Kidney epithelial cell (primary cell): ENCODE results near the gene PPFIBP2. TPM values are rescaled to one million over a fixed set of nuclear protein-coding genes. Genes with fewer than 3 reads are reported as not detected.

ENCODE experiments used
- DNase-seq: peaks from one replicate; pipeline ENCODE4 v3.0.0-alpha.2; 2010; ENCODE audit warnings: low read depth
- H3K27me3 ChIP-seq: 2 replicates; pipeline ENCODE4 v1.6.0; 2011; ENCODE audit warnings: low read length; ENCODE audit not compliant: control insufficient read depth, insufficient read depth
- H3K36me3 ChIP-seq: 2 replicates; pipeline ENCODE4 v1.5.1; 2011; ENCODE audit warnings: low read length; ENCODE audit not compliant: control insufficient read depth, insufficient read depth
- H3K4me3 ChIP-seq: 2 replicates; pipeline ENCODE4 v1.5.1; 2011; ENCODE audit warnings: low read depth, mild to moderate bottlenecking, control low read depth, low read length
- total RNA-seq: library from RNA; depleted of rRNA; stranded (reverse); fragments of >200 nt; gene quantifications from 2 replicates; pipeline ENCODE4 v1.2.3, GENCODE V29; 2015
- TF ChIP-seq, protein P1 (sequence below): IDR thresholded peaks from 2 replicates; pipeline ENCODE4 v1.5.1; 2011; ENCODE audit warnings: mild to moderate bottlenecking, moderate library complexity, low read length, control low read depth, inconsistent platforms; ENCODE audit not compliant: insufficient read depth, poor library complexity, severe bottlenecking

PPFIBP2 gene
- total RNA-seq, 1 donor from 2014 or later, result 6.0 TPM

DNA sequence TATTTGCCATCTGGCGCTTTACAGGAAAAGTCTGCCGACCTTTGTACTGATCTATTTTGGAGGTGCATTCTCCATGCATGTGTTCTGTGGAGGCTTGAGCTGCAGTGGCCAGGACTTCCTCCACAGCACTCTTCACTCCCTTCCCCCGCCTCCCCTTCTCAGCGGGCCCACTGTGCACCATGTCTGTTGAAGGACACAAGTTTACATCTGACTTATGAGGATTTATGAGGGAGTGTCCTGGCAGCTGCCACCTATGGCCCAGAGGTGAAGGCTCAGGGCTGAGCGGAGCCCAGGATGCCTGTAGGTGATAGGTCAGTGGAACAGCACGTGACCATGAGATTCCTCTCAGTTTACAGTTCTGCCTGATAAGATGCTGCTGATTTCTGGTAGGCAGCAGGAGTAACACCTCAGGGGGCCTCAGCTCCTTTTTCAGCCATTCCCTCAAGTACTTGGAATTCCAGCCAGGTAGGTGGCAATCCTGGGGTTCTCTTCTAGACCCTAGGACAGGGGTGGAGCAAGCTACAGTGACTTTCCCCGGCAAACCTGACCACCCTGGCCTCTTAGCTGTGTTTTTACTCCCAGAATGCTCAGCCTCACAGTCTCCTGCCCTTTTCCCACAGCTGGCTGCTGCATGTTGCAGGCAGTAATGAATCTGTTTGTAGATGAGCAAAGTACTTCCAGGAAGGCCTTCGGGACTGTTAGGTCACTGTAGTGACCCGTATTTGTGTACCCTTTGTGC lies 59.9 kb downstream of the PPFIBP2 start:
- Histone ChIP-seq H3K36me3 (no peaks in the 10 kb centered on the region), H3K27me3 (peaks cover 3% of the 10 kb centered on the region), H3K4me3 (no peak overlapping the region)
- no peak for DNase-seq
- TF ChIP-seq, protein P1, sequence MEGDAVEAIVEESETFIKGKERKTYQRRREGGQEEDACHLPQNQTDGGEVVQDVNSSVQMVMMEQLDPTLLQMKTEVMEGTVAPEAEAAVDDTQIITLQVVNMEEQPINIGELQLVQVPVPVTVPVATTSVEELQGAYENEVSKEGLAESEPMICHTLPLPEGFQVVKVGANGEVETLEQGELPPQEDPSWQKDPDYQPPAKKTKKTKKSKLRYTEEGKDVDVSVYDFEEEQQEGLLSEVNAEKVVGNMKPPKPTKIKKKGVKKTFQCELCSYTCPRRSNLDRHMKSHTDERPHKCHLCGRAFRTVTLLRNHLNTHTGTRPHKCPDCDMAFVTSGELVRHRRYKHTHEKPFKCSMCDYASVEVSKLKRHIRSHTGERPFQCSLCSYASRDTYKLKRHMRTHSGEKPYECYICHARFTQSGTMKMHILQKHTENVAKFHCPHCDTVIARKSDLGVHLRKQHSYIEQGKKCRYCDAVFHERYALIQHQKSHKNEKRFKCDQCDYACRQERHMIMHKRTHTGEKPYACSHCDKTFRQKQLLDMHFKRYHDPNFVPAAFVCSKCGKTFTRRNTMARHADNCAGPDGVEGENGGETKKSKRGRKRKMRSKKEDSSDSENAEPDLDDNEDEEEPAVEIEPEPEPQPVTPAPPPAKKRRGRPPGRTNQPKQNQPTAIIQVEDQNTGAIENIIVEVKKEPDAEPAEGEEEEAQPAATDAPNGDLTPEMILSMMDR, result no peak

DNA sequence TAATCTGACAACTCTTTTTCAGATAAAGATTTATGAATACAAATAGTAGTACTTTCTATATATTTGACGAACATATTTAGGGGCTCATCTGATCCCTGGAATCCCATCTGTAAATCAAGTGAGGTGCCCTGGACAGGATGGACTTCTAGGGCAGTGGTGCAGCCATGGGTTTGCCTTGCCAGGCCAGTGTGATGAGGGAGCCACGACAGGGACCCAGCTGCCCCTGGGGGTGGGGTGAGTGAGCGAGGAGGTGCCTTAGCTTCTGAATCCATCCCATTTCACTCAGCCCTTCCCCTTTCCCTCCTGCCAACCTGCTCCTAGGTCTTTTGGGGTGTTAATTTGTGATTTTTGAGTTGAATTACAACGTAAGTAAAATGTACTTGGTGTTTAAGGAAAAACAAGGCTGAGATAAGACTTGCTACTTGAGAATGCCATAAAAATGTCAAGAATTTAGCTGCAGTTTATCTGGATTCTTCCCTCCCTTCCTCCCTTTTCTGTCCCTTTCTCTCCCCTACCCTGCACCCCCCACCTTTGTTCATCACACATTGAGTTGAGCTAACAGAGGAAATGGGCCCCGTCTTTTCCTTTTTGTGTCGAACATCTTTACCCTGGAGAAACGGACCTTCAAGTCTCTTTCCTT lies 60.8 kb downstream of the PPFIBP2 start:
- TF ChIP-seq, protein P1, result no peak
- no peak for DNase-seq
- Histone ChIP-seq H3K36me3 (no peaks in the 10 kb centered on the region), H3K4me3 (no peak overlapping the region), H3K27me3 (peaks cover 3% of the 10 kb centered on the region)

DNA sequence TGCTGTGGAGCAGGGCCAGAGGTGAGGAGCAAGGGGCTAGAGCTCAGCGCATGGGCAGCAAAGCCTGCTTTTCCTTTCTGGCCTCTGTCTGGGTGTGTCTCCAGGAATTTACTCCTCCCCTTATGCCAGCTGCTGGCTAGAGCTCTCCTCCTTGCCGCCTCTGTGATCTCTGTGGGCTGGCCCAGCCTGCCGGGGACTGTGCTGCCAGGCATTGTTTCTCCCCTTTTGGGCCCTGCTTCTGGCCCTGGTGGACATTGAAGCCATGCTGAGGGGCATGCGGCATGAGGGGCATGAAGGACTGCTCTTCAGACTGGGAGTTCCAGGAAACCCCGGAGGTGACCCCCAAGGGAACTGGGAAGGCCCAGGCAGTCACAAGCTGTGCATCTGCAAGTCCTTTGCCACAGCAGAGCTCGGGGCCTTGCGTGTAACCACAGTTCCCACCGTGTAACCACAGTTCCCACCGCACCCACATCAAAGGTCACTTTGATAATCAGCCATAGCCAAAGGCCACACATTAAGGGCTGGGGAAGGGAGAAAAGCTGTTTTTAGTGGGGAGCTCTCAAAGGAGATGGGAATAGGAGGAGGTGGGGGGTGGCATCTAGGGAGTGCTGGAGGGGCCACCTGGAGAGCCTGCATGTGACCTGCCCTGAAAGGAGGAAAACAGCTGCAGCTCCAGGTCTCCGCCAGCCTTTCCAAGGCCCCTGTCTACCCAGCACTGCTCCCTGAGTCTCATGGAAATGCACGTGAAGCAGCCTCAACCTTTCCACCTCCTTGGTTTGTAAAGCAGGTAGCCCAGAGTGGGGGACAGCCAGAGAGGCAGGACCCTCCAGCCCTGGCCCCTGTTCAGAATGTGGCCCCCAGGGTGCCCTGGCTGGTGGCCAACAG lies 62.3 kb downstream of the PPFIBP2 start:
- H3K27me3 ChIP-seq, result peaks cover 3% of the 10 kb centered on the region
- no peak overlapping the region for H3K4me3 ChIP-seq
- no peaks in the 10 kb centered on the region for H3K36me3 ChIP-seq
- TF ChIP-seq, protein P1, result no peak
- no peak for DNase-seq

DNA sequence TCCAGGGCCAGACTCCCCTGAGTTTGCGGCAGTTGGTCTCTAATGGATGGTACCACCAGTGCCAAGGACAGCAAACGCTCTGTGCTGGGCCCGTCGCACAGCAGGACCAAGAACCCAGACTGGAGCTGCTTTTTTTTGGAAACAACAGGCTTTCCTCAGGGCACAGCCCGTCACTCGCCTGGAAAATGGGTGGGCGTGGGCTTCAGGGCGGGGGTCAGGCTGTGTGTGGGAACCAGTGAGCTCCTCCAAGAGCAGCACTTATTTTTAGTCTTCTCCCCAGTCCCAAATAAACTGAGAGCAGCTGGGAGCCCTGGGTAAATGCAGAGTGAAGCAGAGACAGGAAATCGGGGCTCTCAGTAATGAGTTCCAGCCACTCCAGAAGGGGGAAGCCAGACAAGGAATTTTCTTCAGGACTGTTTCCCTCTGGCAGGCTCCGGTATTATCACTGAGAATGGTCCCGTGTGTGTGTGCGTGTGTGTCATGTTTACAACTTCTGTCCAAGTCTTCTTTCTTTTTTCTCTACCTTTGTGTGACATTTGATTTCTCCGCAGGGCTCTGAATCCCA lies 63.0 kb downstream of the PPFIBP2 start:
- no peak for DNase-seq
- no peaks in the 10 kb centered on the region for H3K36me3 ChIP-seq
- H3K4me3 ChIP-seq, result no peak overlapping the region
- TF ChIP-seq, protein P1, result no peak
- peaks cover 3% of the 10 kb centered on the region for H3K27me3 ChIP-seq

DNA sequence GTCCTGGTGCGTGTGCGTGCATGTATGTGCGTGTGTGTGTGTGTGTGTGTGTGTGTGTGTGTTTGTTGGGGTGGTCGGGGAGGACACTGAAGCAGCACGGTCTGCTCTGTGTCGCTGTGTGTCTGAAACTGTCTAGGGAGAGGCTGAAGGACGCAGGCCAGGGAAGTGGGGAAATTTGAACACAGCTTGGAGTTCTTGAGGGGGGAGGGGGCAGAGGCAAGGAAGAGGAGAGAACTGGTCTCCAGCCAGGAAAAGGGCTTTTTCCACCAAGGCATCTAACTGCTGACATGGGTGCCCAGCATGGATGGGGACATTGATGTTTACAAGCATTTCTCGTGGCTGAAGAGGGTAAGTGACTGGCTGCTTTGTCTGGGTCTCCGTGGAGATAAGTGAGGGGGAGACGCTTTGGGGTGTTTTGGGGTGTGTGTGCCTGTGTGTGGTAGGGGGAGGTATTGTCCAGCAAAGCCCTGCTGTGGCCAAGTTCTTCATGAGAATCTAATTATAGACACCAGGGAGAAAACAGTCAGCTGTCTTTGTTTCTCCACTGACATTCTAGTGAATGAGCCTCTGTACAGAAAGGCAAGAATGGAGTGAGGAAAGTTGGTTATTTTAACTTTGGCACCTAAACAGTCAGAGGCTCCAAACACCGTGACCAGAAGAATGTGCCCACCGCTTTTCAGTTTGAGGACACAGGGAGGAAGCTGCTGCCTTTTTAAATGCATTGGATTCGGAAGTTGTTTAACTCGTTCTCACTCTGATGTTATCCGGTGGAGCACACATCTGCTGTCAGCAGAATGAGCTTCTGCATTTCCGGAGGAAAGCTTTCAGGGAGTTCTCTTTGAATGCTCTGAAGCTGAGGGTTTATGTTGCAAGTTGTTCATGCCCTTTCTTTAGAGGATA lies 63.7 kb downstream of the PPFIBP2 start:
- no peaks in the 10 kb centered on the region for H3K36me3 ChIP-seq
- no peak overlapping the region for H3K4me3 ChIP-seq
- DNase-seq, result no peak
- TF ChIP-seq, protein P1, result no peak
- peaks cover 3% of the 10 kb centered on the region for H3K27me3 ChIP-seq
